ENCODE measurements around the gene AVL9. TPM values are rescaled to one million over a fixed set of nuclear protein-coding genes. Genes with fewer than 3 reads are reported as not detected.

Gene AVL9
- total RNA-seq, 4 donors from 2014 or later: 16.6 to 31.1 (median 22.0) TPM

- no peak overlapping the region for H3K27ac ChIP-seq
- peaks cover 0 to 11% (median 5%) of the 10 kb centered on the region in 3 donors for H3K4me1 ChIP-seq
- no peak for ATAC-seq
- peaks cover 0 to 15% of the 10 kb centered on the region in 2 donors for H3K36me3 ChIP-seq
- 96 to 98% methylated on average over 2 of the region's 2 CpGs for WGBS, 2 donors (ENCODE audit: low coverage in 1 of 2)
- H3K4me3 ChIP-seq: no peak overlapping the region
- TF ChIP-seq CTCF (IDR thresholded peaks at IDR 0.05) (no peak), EP300 (IDR thresholded peaks at IDR 0.05) (no peak), POLR2A (IDR thresholded peaks at IDR 0.05) (no peak), POLR2AphosphoS5 (IDR thresholded peaks at IDR 0.05) (no peak)
- H3K27me3 ChIP-seq: no peaks in the 10 kb centered on the region
- H3K9me3 ChIP-seq: no peaks in the 10 kb centered on the region
These were observed 44.1 kb downstream of the AVL9 start for GRCh38 chr7:32539366-32539765.

- no peak for TF ChIP-seq POLR2A (IDR thresholded peaks at IDR 0.05)
- TF ChIP-seq CTCF (IDR thresholded peaks at IDR 0.05): no peak
- TF ChIP-seq POLR2AphosphoS5 (IDR thresholded peaks at IDR 0.05): no peak
- TF ChIP-seq EP300 (IDR thresholded peaks at IDR 0.05): no peak
- Histone ChIP-seq H3K9me3 (no peaks in the 10 kb centered on the region), H3K36me3 (peaks cover 0 to 19% of the 10 kb centered on the region in 2 donors), H3K4me3 (no peak overlapping the region), H3K27ac (no peak overlapping the region), H3K4me1 (peaks cover 0 to 11% (median 5%) of the 10 kb centered on the region in 3 donors), H3K27me3 (no peaks in the 10 kb centered on the region)
- ATAC-seq: no peak
- 77 to 89% methylated on average over 2 to 4 of the region's 4 CpGs for WGBS, 2 donors (ENCODE audit: low coverage in 1 of 2)
These were observed 44.7 kb downstream of the AVL9 start for GRCh38 chr7:32539919-32540531.

GRCh38 chr7:32542595-32542994 lies 47.3 kb downstream of the AVL9 start:
- H3K9me3 ChIP-seq: no peaks in the 10 kb centered on the region
- peaks cover 0 to 39% of the 10 kb centered on the region in 2 donors for H3K36me3 ChIP-seq
- H3K4me1 ChIP-seq: no peaks in the 10 kb centered on the region
- ATAC-seq: no peak
- WGBS, 2 donors (ENCODE audit: low coverage in 1 of 2): 90 to 100% methylated on average over 1 to 2 of the region's 2 CpGs
- TF ChIP-seq POLR2AphosphoS5 (IDR thresholded peaks at IDR 0.05) (no peak), CTCF (IDR thresholded peaks at IDR 0.05) (no peak), POLR2A (IDR thresholded peaks at IDR 0.05) (no peak), EP300 (IDR thresholded peaks at IDR 0.05) (no peak)
- no peak overlapping the region for H3K4me3 ChIP-seq
- H3K27me3 ChIP-seq: no peaks in the 10 kb centered on the region
- no peak overlapping the region for H3K27ac ChIP-seq

- Histone ChIP-seq H3K4me1 (no peaks in the 10 kb centered on the region), H3K36me3 (peaks cover 0 to 83% of the 10 kb centered on the region in 2 donors), H3K9me3 (no peaks in the 10 kb centered on the region), H3K27ac (no peak overlapping the region), H3K27me3 (no peaks in the 10 kb centered on the region), H3K4me3 (no peak overlapping the region)
- TF ChIP-seq EP300 (IDR thresholded peaks at IDR 0.05): no peak
- TF ChIP-seq POLR2AphosphoS5 (IDR thresholded peaks at IDR 0.05): no peak
- no peak for TF ChIP-seq CTCF (IDR thresholded peaks at IDR 0.05)
- no peak for TF ChIP-seq POLR2A (IDR thresholded peaks at IDR 0.05)
- whole genome bisulfite sequencing, 2 donors (ENCODE audit: low coverage in 1 of 2): 93 to 95% methylated on average over 4 of the region's 4 CpGs
- no peak for ATAC-seq
These were observed 64.2 kb downstream of the AVL9 start for GRCh38 chr7:32559480-32559879.

GRCh38 chr7:32560075-32560474 lies 64.8 kb downstream of the AVL9 start:
- H3K27me3 ChIP-seq: no peaks in the 10 kb centered on the region
- no peak overlapping the region for H3K27ac ChIP-seq
- peaks cover 0 to 77% of the 10 kb centered on the region in 2 donors for H3K36me3 ChIP-seq
- TF ChIP-seq POLR2AphosphoS5 (IDR thresholded peaks at IDR 0.05): no peak
- no peak for TF ChIP-seq CTCF (IDR thresholded peaks at IDR 0.05)
- no peak for TF ChIP-seq EP300 (IDR thresholded peaks at IDR 0.05)
- TF ChIP-seq POLR2A (IDR thresholded peaks at IDR 0.05): no peak
- H3K9me3 ChIP-seq: no peaks in the 10 kb centered on the region
- no peak for ATAC-seq
- WGBS, 2 donors (ENCODE audit: low coverage in 1 of 2): 96 to 100% methylated on average over 2 of the region's 2 CpGs
- H3K4me1 ChIP-seq: no peaks in the 10 kb centered on the region
- no peak overlapping the region for H3K4me3 ChIP-seq

Measured in gastroesophageal sphincter (tissue), 4 donors.